ENCODE data around the gene ANKUB1. TPM values are rescaled to one million over a fixed set of nuclear protein-coding genes. Genes with fewer than 3 reads are reported as not detected.

The ANKUB1 gene
- total and polyA plus RNA-seq, 2 experiments from 2014 or later: not detected

- DNase-seq (ENCODE audit: low spot score): no peak
- no peak overlapping the region for H3K4me2 ChIP-seq
- no peak overlapping the region for H3K4me3 ChIP-seq
- WGBS (ENCODE audit: low lambda C conversion rate, missing lambda C conversion rate): 80% methylated on average over 1 of the region's 1 CpG
- no peaks in the 10 kb centered on the region for H3K9me3 ChIP-seq (ENCODE audit: low read depth)
- no peaks in the 10 kb centered on the region for H3K36me3 ChIP-seq (replicated peaks; ENCODE audit: insufficient read depth, low read depth)
- no peak overlapping the region for H2AFZ ChIP-seq
- no peaks in the 10 kb centered on the region for H3K79me2 ChIP-seq
- no peaks in the 10 kb centered on the region for H3K9me2 ChIP-seq (replicated peaks; ENCODE audit: insufficient read depth)
- TF ChIP-seq CTCF (IDR thresholded peaks at IDR 0.05; ENCODE audit: poor library complexity) (no peak), EZH2phosphoT487 (IDR thresholded peaks at IDR 0.05; ENCODE audit: low read depth, severe bottlenecking, unreplicated experiment) (no peak), EZH2 (IDR thresholded peaks at IDR 0.05; ENCODE audit: borderline replicate concordance) (no peak)
- no peak overlapping the region for H3K27ac ChIP-seq
- no peaks in the 10 kb centered on the region for H3K4me1 ChIP-seq (ENCODE audit: insufficient read depth)
- H3K27me3 ChIP-seq: peaks cover 52% of the 10 kb centered on the region
- H4K20me1 ChIP-seq (ENCODE audit: insufficient read depth, poor library complexity, severe bottlenecking): no peaks in the 10 kb centered on the region
These were observed 28.1 kb downstream of the ANKUB1 start for GRCh38 chr3:149764302-149764701.

GRCh38 chr3:149763565-149764195, 28.7 kb downstream of the ANKUB1 start:
- WGBS (ENCODE audit: low lambda C conversion rate, missing lambda C conversion rate): 75% methylated on average over 3 of the region's 3 CpGs
- Histone ChIP-seq H2AFZ (no peak overlapping the region), H3K9me2 (replicated peaks; ENCODE audit: insufficient read depth) (no peaks in the 10 kb centered on the region), H3K79me2 (no peaks in the 10 kb centered on the region), H4K20me1 (ENCODE audit: insufficient read depth, poor library complexity, severe bottlenecking) (no peaks in the 10 kb centered on the region), H3K4me1 (ENCODE audit: insufficient read depth) (no peaks in the 10 kb centered on the region), H3K9me3 (ENCODE audit: low read depth) (no peaks in the 10 kb centered on the region), H3K4me3 (no peak overlapping the region), H3K4me2 (no peak overlapping the region), H3K27me3 (peaks cover 58% of the 10 kb centered on the region), H3K27ac (no peak overlapping the region), H3K36me3 (replicated peaks; ENCODE audit: insufficient read depth, low read depth) (no peaks in the 10 kb centered on the region)
- TF ChIP-seq EZH2 (IDR thresholded peaks at IDR 0.05; ENCODE audit: borderline replicate concordance) (no peak), EZH2phosphoT487 (IDR thresholded peaks at IDR 0.05; ENCODE audit: low read depth, severe bottlenecking, unreplicated experiment) (no peak), CTCF (IDR thresholded peaks at IDR 0.05; ENCODE audit: poor library complexity) (no peak)
- DNase-seq (ENCODE audit: low spot score): no peak

- Histone ChIP-seq H2AFZ (no peak overlapping the region), H3K9me2 (replicated peaks; ENCODE audit: insufficient read depth) (no peaks in the 10 kb centered on the region), H3K4me2 (no peak overlapping the region), H3K9me3 (ENCODE audit: low read depth) (no peaks in the 10 kb centered on the region), H3K27ac (no peak overlapping the region), H3K79me2 (peaks cover 21% of the 10 kb centered on the region), H3K4me3 (no peak overlapping the region), H3K27me3 (peaks cover 15% of the 10 kb centered on the region), H3K4me1 (ENCODE audit: insufficient read depth) (peaks cover 7% of the 10 kb centered on the region), H3K36me3 (replicated peaks; ENCODE audit: insufficient read depth, low read depth) (no peaks in the 10 kb centered on the region), H4K20me1 (ENCODE audit: insufficient read depth, poor library complexity, severe bottlenecking) (no peaks in the 10 kb centered on the region)
- DNase-seq (ENCODE audit: low spot score): no peak
- no peak for TF ChIP-seq EZH2phosphoT487 (IDR thresholded peaks at IDR 0.05; ENCODE audit: low read depth, severe bottlenecking, unreplicated experiment)
- TF ChIP-seq CTCF (IDR thresholded peaks at IDR 0.05; ENCODE audit: poor library complexity): no peak
- no peak for TF ChIP-seq EZH2 (IDR thresholded peaks at IDR 0.05; ENCODE audit: borderline replicate concordance)
These were observed 38.6 kb downstream of the ANKUB1 start for GRCh38 chr3:149753717-149754116.

GRCh38 chr3:149752788-149753136, 39.6 kb downstream of the ANKUB1 start:
- Histone ChIP-seq H2AFZ (peak overlapping the region; percentile 77), H3K4me1 (ENCODE audit: insufficient read depth) (peaks cover 7% of the 10 kb centered on the region), H3K27me3 (peaks cover 10% of the 10 kb centered on the region), H3K79me2 (peaks cover 21% of the 10 kb centered on the region), H3K4me2 (peak overlapping the region; percentile 73), H3K9me3 (ENCODE audit: low read depth) (no peaks in the 10 kb centered on the region), H3K9me2 (replicated peaks; ENCODE audit: insufficient read depth) (no peaks in the 10 kb centered on the region), H3K4me3 (peak overlapping the region; percentile 11), H3K36me3 (replicated peaks; ENCODE audit: insufficient read depth, low read depth) (no peaks in the 10 kb centered on the region), H3K27ac (peak overlapping the region; percentile 3), H4K20me1 (ENCODE audit: insufficient read depth, poor library complexity, severe bottlenecking) (no peaks in the 10 kb centered on the region)
- DNase-seq (ENCODE audit: low spot score): no peak
- TF ChIP-seq CTCF (IDR thresholded peaks at IDR 0.05; ENCODE audit: poor library complexity) (no peak), EZH2phosphoT487 (IDR thresholded peaks at IDR 0.05; ENCODE audit: low read depth, severe bottlenecking, unreplicated experiment) (no peak), EZH2 (IDR thresholded peaks at IDR 0.05; ENCODE audit: borderline replicate concordance) (no peak)

Data from hepatocyte (in vitro differentiated cells).